GM18519 (cell line): ENCODE measurements around the gene FBXO31.
A peak's percentile ranks its signal among the peaks of the same experiment; 100 is the strongest.
"Not testable (repeated sequence)": the region's sequence is repeated elsewhere in the genome, so short reads cannot be mapped to it uniquely, and the experiment has no call there.

Experiments
- ATAC-seq: cut with Tn5 transposase; IDR thresholded peaks from one replicate; pipeline ENCODE4 v1.9.1; 2021; ENCODE audit warnings: mild to moderate bottlenecking, moderate library complexity; ENCODE audit not compliant: unreplicated experiment, low FRiP score

Gene FBXO31

GRCh38 chr16:87411375-87412271, 28.0 kb upstream of the FBXO31 start:
- ATAC-seq, result no peak

- ATAC-seq, result no peak
These were observed 27.4 kb upstream of the FBXO31 start for GRCh38 chr16:87410968-87411367.

- no peak for ATAC-seq
These were observed 27.0 kb upstream of the FBXO31 start for GRCh38 chr16:87410530-87410929.

GRCh38 chr16:87409781-87410180, 26.2 kb upstream of the FBXO31 start:
- no peak for ATAC-seq

GRCh38 chr16:87409153-87409552, 25.6 kb upstream of the FBXO31 start:
- ATAC-seq, result no peak

GRCh38 chr16:87407511-87408112, 24.0 kb upstream of the FBXO31 start:
- no peak for ATAC-seq

GRCh38 chr16:87406495-87407088, 23.0 kb upstream of the FBXO31 start:
- ATAC-seq, result no peak

- ATAC-seq, result no peak
These were observed 21.4 kb upstream of the FBXO31 start for GRCh38 chr16:87404764-87405625.

GRCh38 chr16:87395181-87395842, 11.7 kb upstream of the FBXO31 start:
- no peak for ATAC-seq

- ATAC-seq, result no peak
These were observed 10.1 kb upstream of the FBXO31 start for GRCh38 chr16:87393680-87394055.

- peak; percentile 1 for ATAC-seq
These were observed 9.5 kb upstream of the FBXO31 start for GRCh38 chr16:87392821-87393679.

- ATAC-seq, result peak; percentile 41
These were observed 8.6 kb upstream of the FBXO31 start, which contains the start of gene MAP1LC3B for GRCh38 chr16:87391950-87392820. Gene MAP1LC3B, plus strand, starts transcription at chr16:87392336. Its CDS starts 92 bp downstream, at chr16:87392428.

- peak; percentile 8 for ATAC-seq
These were observed 7.9 kb upstream of the FBXO31 start for GRCh38 chr16:87391324-87391949.

GRCh38 chr16:87390641-87391323, 7.2 kb upstream of the FBXO31 start:
- ATAC-seq, result no peak

GRCh38 chr16:87389914-87390313, 6.3 kb upstream of the FBXO31 start:
- not testable (repeated sequence) for ATAC-seq

- no peak for ATAC-seq
These were observed 5.7 kb upstream of the FBXO31 start for GRCh38 chr16:87389245-87389644.

- no peak for ATAC-seq
These were observed 5.2 kb upstream of the FBXO31 start for GRCh38 chr16:87388818-87389134.
